Measurements from ENCODE around the gene DIPK2A. TPM values are rescaled to one million over a fixed set of nuclear protein-coding genes. Genes with fewer than 3 reads are reported as not detected.

Gene DIPK2A
- total RNA-seq, 1 experiment from 2014 or later: 11.0 TPM

- TF ChIP-seq REST (IDR thresholded peaks at IDR 0.05; ENCODE audit: low read depth) (no peak), ZNF274 (IDR thresholded peaks at IDR 0.05; ENCODE audit: low read depth, low read length) (no peak), CBX3 (IDR thresholded peaks at IDR 0.05; ENCODE audit: low read depth) (no peak), JUND (IDR thresholded peaks at IDR 0.05) (no peak), POLR2A (IDR thresholded peaks at IDR 0.05; ENCODE audit: borderline replicate concordance, extremely low read depth, insufficient read depth, insufficient read length) (no peak), EZH2 (IDR thresholded peaks at IDR 0.05) (no peak), EZH2phosphoT487 (IDR thresholded peaks at IDR 0.05; ENCODE audit: borderline replicate concordance) (no peak), RAD21 (IDR thresholded peaks at IDR 0.05; ENCODE audit: low read depth) (no peak), SP1 (IDR thresholded peaks at IDR 0.05; ENCODE audit: low read depth) (no peak), SRF (IDR thresholded peaks at IDR 0.05; ENCODE audit: low read depth) (no peak), CEBPB (IDR thresholded peaks at IDR 0.05; ENCODE audit: low read depth) (no peak)
Measured at GRCh38 chr3:143928056-143928455, 43.6 kb upstream of the DIPK2A start (continued).

- no peaks in the 10 kb centered on the region for H3K36me3 ChIP-seq (ENCODE audit: control insufficient read depth in 1 of 2, insufficient read depth in 2 of 2, low read length in 2 of 2)
- no peaks in the 10 kb centered on the region for H3K27me3 ChIP-seq (ENCODE audit: insufficient read depth, low read length)
- intact Hi-C loops (cut with micrococcal nuclease): no loop called here
- H4K20me1 ChIP-seq (ENCODE audit: insufficient read depth): no peaks in the 10 kb centered on the region
- no peak overlapping the region for H2AFZ ChIP-seq (ENCODE audit: low read depth, low read length, poor library complexity, severe bottlenecking)
- no peaks in the 10 kb centered on the region for H3K4me1 ChIP-seq (ENCODE audit: control insufficient read depth in 1 of 2, insufficient read depth in 2 of 2, low read length in 2 of 2)
- no peak for DNase-seq (ENCODE audit: low read depth, low spot score)
- H3K9me2 ChIP-seq (ENCODE audit: insufficient read depth): no peaks in the 10 kb centered on the region
- no peak overlapping the region for H3K27ac ChIP-seq (ENCODE audit: low read depth, low read length)
- no peaks in the 10 kb centered on the region for H3K79me2 ChIP-seq (ENCODE audit: insufficient read depth, low read length)
- H3K9ac ChIP-seq (ENCODE audit: low read length): no peak overlapping the region
- ChIA-PET RAD21 (ENCODE audit: low non-redundant PET in 1 of 2, low total read pairs in 2 of 2, uncharacterized antibody in 2 of 2, unreplicated experiment in 2 of 2) (no interaction called here), POLR2A (no interaction called here), CTCF (no interaction called here)
- no peaks in the 10 kb centered on the region for H3K9me3 ChIP-seq (ENCODE audit: control insufficient read depth in 1 of 2, insufficient read depth in 1 of 2, low read depth in 1 of 2, low read length in 2 of 2)
- no peak overlapping the region for H3K4me3 ChIP-seq (replicated peaks in 1 of 2; ENCODE audit: low read depth in 1 of 2, low read length in 2 of 2)
- ATAC-seq: no peak
- no peak overlapping the region for H3K4me2 ChIP-seq (ENCODE audit: low read length)
- no TSS peak for BruUV-seq (replicated peaks)
- no peak for TF ChIP-seq MAX (IDR thresholded peaks at IDR 0.05)
- TF ChIP-seq ELF1 (IDR thresholded peaks at IDR 0.05; ENCODE audit: borderline replicate concordance, low read depth): no peak
- TF ChIP-seq ZNF274 (IDR thresholded peaks at IDR 0.05; ENCODE audit: low read depth, low read length): no peak
- TF ChIP-seq ZFX (IDR thresholded peaks at IDR 0.05): no peak
- TF ChIP-seq EZH2 (IDR thresholded peaks at IDR 0.05): no peak
- TF ChIP-seq, protein P1, sequence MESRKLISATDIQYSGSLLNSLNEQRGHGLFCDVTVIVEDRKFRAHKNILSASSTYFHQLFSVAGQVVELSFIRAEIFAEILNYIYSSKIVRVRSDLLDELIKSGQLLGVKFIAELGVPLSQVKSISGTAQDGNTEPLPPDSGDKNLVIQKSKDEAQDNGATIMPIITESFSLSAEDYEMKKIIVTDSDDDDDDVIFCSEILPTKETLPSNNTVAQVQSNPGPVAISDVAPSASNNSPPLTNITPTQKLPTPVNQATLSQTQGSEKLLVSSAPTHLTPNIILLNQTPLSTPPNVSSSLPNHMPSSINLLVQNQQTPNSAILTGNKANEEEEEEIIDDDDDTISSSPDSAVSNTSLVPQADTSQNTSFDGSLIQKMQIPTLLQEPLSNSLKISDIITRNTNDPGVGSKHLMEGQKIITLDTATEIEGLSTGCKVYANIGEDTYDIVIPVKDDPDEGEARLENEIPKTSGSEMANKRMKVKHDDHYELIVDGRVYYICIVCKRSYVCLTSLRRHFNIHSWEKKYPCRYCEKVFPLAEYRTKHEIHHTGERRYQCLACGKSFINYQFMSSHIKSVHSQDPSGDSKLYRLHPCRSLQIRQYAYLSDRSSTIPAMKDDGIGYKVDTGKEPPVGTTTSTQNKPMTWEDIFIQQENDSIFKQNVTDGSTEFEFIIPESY (IDR thresholded peaks at IDR 0.05; ENCODE audit: extremely low read depth, insufficient replicate concordance, low read length): no peak
- TF ChIP-seq SRF (IDR thresholded peaks at IDR 0.05; ENCODE audit: low read depth): no peak
- no peak for TF ChIP-seq JUND (IDR thresholded peaks at IDR 0.05)
- no peak for TF ChIP-seq POLR2A (IDR thresholded peaks at IDR 0.05; ENCODE audit: borderline replicate concordance, extremely low read depth, insufficient read depth, insufficient read length)
- TF ChIP-seq, protein P2, sequence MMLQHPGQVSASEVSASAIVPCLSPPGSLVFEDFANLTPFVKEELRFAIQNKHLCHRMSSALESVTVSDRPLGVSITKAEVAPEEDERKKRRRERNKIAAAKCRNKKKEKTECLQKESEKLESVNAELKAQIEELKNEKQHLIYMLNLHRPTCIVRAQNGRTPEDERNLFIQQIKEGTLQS (IDR thresholded peaks at IDR 0.05): no peak
- TF ChIP-seq RAD21 (IDR thresholded peaks at IDR 0.05; ENCODE audit: low read depth): no peak
- TF ChIP-seq CBX3 (IDR thresholded peaks at IDR 0.05; ENCODE audit: low read depth): no peak
- TF ChIP-seq YY1 (IDR thresholded peaks at IDR 0.05; ENCODE audit: extremely low read depth, insufficient replicate concordance, low read depth, low read length): no peak
- no peak for TF ChIP-seq TCF7L2 (IDR thresholded peaks at IDR 0.05; ENCODE audit: borderline replicate concordance, extremely low read depth, insufficient read depth, insufficient read length)
Measured at GRCh38 chr3:143928541-143929255, 42.9 kb upstream of the DIPK2A start.

Data from HCT116 (cell line).